ENCODE data around the gene XRN1.

The XRN1 gene

GRCh38 chr3:142272200-142272891, 175.5 kb downstream of the XRN1 start:
- no peaks in the 10 kb centered on the region for H3K79me2 ChIP-seq (ENCODE audit: control insufficient read depth, insufficient read depth, low read length, poor library complexity)
- no CpG with 5 or more reads among the region's 8 CpGs for WGBS (ENCODE audit: extremely low coverage, insufficient coverage, insufficient read length)
- no peak overlapping the region for H3K27ac ChIP-seq (ENCODE audit: low read depth, low read length)
- H3K4me2 ChIP-seq (ENCODE audit: low read length) = no peak overlapping the region
- H3K14ac ChIP-seq (ENCODE audit: low read length) = no peak overlapping the region
- H2BK12ac ChIP-seq (ENCODE audit: low read length) = no peak overlapping the region
- no peak overlapping the region for H4K8ac ChIP-seq (ENCODE audit: low read depth, low read length)
- H3K4ac ChIP-seq (ENCODE audit: low read depth, low read length) = no peak overlapping the region
- H2BK5ac ChIP-seq (ENCODE audit: low read depth, low read length, poor library complexity) = no peak overlapping the region
- H4K12ac ChIP-seq (ENCODE audit: low read depth, low read length) = no peak overlapping the region
- peak in 1 of 2 donors; percentile 23 for DNase-seq
- H3K27me3 ChIP-seq (ENCODE audit: insufficient read depth, low read length) = no peaks in the 10 kb centered on the region
- H3K79me1 ChIP-seq (ENCODE audit: low read length) = no peaks in the 10 kb centered on the region
- H3K9me3 ChIP-seq (ENCODE audit: insufficient read depth, low read depth, low read length) = no peaks in the 10 kb centered on the region
- H2AFZ ChIP-seq (ENCODE audit: insufficient read depth, low read length, poor library complexity) = no peak overlapping the region
- no peaks in the 10 kb centered on the region for H3K4me1 ChIP-seq (ENCODE audit: control insufficient read depth in 1 of 2, insufficient read depth in 2 of 2, low read length in 2 of 2)
- no peak overlapping the region for H2AK5ac ChIP-seq (ENCODE audit: low read length)
- H3K23ac ChIP-seq (ENCODE audit: low read length) = no peak overlapping the region
- H3K18ac ChIP-seq (ENCODE audit: low read length) = no peak overlapping the region
- no peak overlapping the region for H4K91ac ChIP-seq (ENCODE audit: low read depth, low read length)
- no peak overlapping the region for H3K4me3 ChIP-seq (ENCODE audit: low read depth, low read length)
- H2BK120ac ChIP-seq (ENCODE audit: insufficient read depth, low read length, poor library complexity) = no peak overlapping the region
- no peak overlapping the region for H3K9ac ChIP-seq (ENCODE audit: low read length)
- no peaks in the 10 kb centered on the region for H3K36me3 ChIP-seq (ENCODE audit: control insufficient read depth in 1 of 2, insufficient read depth in 2 of 2, low read length in 2 of 2)

GRCh38 chr3:142270407-142270806, 177.4 kb downstream of the XRN1 start:
- Histone ChIP-seq H3K36me3 (ENCODE audit: control insufficient read depth in 1 of 2, insufficient read depth in 2 of 2, low read length in 2 of 2) (no peaks in the 10 kb centered on the region), H3K27me3 (ENCODE audit: insufficient read depth, low read length) (no peaks in the 10 kb centered on the region), H3K79me2 (ENCODE audit: control insufficient read depth, insufficient read depth, low read length, poor library complexity) (no peaks in the 10 kb centered on the region), H3K9me3 (ENCODE audit: insufficient read depth, low read depth, low read length) (no peaks in the 10 kb centered on the region), H3K18ac (ENCODE audit: low read length) (no peak overlapping the region), H3K9ac (ENCODE audit: low read length) (no peak overlapping the region), H3K4me2 (ENCODE audit: low read length) (no peak overlapping the region), H4K12ac (ENCODE audit: low read depth, low read length) (no peak overlapping the region), H3K4me3 (ENCODE audit: low read depth, low read length) (no peak overlapping the region), H3K14ac (ENCODE audit: low read length) (no peak overlapping the region), H3K4me1 (ENCODE audit: control insufficient read depth in 1 of 2, insufficient read depth in 2 of 2, low read length in 2 of 2) (no peaks in the 10 kb centered on the region), H3K4ac (ENCODE audit: low read depth, low read length) (no peak overlapping the region), H2AFZ (ENCODE audit: insufficient read depth, low read length, poor library complexity) (no peak overlapping the region), H2AK5ac (ENCODE audit: low read length) (no peak overlapping the region), H2BK5ac (ENCODE audit: low read depth, low read length, poor library complexity) (no peak overlapping the region), H4K91ac (ENCODE audit: low read depth, low read length) (no peak overlapping the region), H3K27ac (ENCODE audit: low read depth, low read length) (no peak overlapping the region), H3K79me1 (ENCODE audit: low read length) (no peaks in the 10 kb centered on the region), H2BK120ac (ENCODE audit: insufficient read depth, low read length, poor library complexity) (no peak overlapping the region), H3K23ac (ENCODE audit: low read length) (no peak overlapping the region), H4K8ac (ENCODE audit: low read depth, low read length) (no peak overlapping the region), H2BK12ac (ENCODE audit: low read length) (no peak overlapping the region)
- DNase-seq = no peak
- WGBS (ENCODE audit: extremely low coverage, insufficient coverage, insufficient read length) = no CpG with 5 or more reads among the region's 3 CpGs

GRCh38 chr3:142269767-142270166, 178.1 kb downstream of the XRN1 start:
- no CpG with 5 or more reads among the region's 1 CpG for WGBS (ENCODE audit: extremely low coverage, insufficient coverage, insufficient read length)
- H3K4me3 ChIP-seq (ENCODE audit: low read depth, low read length) = no peak overlapping the region
- H3K36me3 ChIP-seq (ENCODE audit: control insufficient read depth in 1 of 2, insufficient read depth in 2 of 2, low read length in 2 of 2) = no peaks in the 10 kb centered on the region
- no peak for DNase-seq
- H4K12ac ChIP-seq (ENCODE audit: low read depth, low read length) = no peak overlapping the region
- no peaks in the 10 kb centered on the region for H3K9me3 ChIP-seq (ENCODE audit: insufficient read depth, low read depth, low read length)
- H3K27me3 ChIP-seq (ENCODE audit: insufficient read depth, low read length) = no peaks in the 10 kb centered on the region
- H3K79me2 ChIP-seq (ENCODE audit: control insufficient read depth, insufficient read depth, low read length, poor library complexity) = no peaks in the 10 kb centered on the region
- no peak overlapping the region for H3K4ac ChIP-seq (ENCODE audit: low read depth, low read length)
- no peak overlapping the region for H2AK5ac ChIP-seq (ENCODE audit: low read length)
- no peaks in the 10 kb centered on the region for H3K4me1 ChIP-seq (ENCODE audit: control insufficient read depth in 1 of 2, insufficient read depth in 2 of 2, low read length in 2 of 2)
- H2BK12ac ChIP-seq (ENCODE audit: low read length) = no peak overlapping the region
- no peak overlapping the region for H4K91ac ChIP-seq (ENCODE audit: low read depth, low read length)
- H3K79me1 ChIP-seq (ENCODE audit: low read length) = no peaks in the 10 kb centered on the region
- H3K23ac ChIP-seq (ENCODE audit: low read length) = no peak overlapping the region
- no peak overlapping the region for H3K9ac ChIP-seq (ENCODE audit: low read length)
- H2AFZ ChIP-seq (ENCODE audit: insufficient read depth, low read length, poor library complexity) = no peak overlapping the region
- no peak overlapping the region for H2BK5ac ChIP-seq (ENCODE audit: low read depth, low read length, poor library complexity)
- no peak overlapping the region for H4K8ac ChIP-seq (ENCODE audit: low read depth, low read length)
- no peak overlapping the region for H2BK120ac ChIP-seq (ENCODE audit: insufficient read depth, low read length, poor library complexity)
- H3K14ac ChIP-seq (ENCODE audit: low read length) = no peak overlapping the region
- no peak overlapping the region for H3K18ac ChIP-seq (ENCODE audit: low read length)
- no peak overlapping the region for H3K27ac ChIP-seq (ENCODE audit: low read depth, low read length)
- H3K4me2 ChIP-seq (ENCODE audit: low read length) = no peak overlapping the region

GRCh38 chr3:142268426-142268825, 179.4 kb downstream of the XRN1 start:
- H3K4me3 ChIP-seq (ENCODE audit: low read depth, low read length) = no peak overlapping the region
- H4K12ac ChIP-seq (ENCODE audit: low read depth, low read length) = no peak overlapping the region
- no CpG with 5 or more reads among the region's 4 CpGs for WGBS (ENCODE audit: extremely low coverage, insufficient coverage, insufficient read length)
- no peak overlapping the region for H3K23ac ChIP-seq (ENCODE audit: low read length)
- H2AK5ac ChIP-seq (ENCODE audit: low read length) = no peak overlapping the region
- no peak overlapping the region for H3K4ac ChIP-seq (ENCODE audit: low read depth, low read length)
- no peaks in the 10 kb centered on the region for H3K36me3 ChIP-seq (ENCODE audit: control insufficient read depth in 1 of 2, insufficient read depth in 2 of 2, low read length in 2 of 2)
- no peak overlapping the region for H2BK5ac ChIP-seq (ENCODE audit: low read depth, low read length, poor library complexity)
- no peak overlapping the region for H3K27ac ChIP-seq (ENCODE audit: low read depth, low read length)
- H3K9me3 ChIP-seq (ENCODE audit: insufficient read depth, low read depth, low read length) = no peaks in the 10 kb centered on the region
- no peak overlapping the region for H3K9ac ChIP-seq (ENCODE audit: low read length)
- H2BK12ac ChIP-seq (ENCODE audit: low read length) = no peak overlapping the region
- H3K18ac ChIP-seq (ENCODE audit: low read length) = no peak overlapping the region
- H3K79me2 ChIP-seq (ENCODE audit: control insufficient read depth, insufficient read depth, low read length, poor library complexity) = no peaks in the 10 kb centered on the region
- no peak overlapping the region for H3K14ac ChIP-seq (ENCODE audit: low read length)
- no peak overlapping the region for H2BK120ac ChIP-seq (ENCODE audit: insufficient read depth, low read length, poor library complexity)
- H3K27me3 ChIP-seq (ENCODE audit: insufficient read depth, low read length) = no peaks in the 10 kb centered on the region
- H4K91ac ChIP-seq (ENCODE audit: low read depth, low read length) = no peak overlapping the region
- H3K79me1 ChIP-seq (ENCODE audit: low read length) = no peaks in the 10 kb centered on the region
- H4K8ac ChIP-seq (ENCODE audit: low read depth, low read length) = no peak overlapping the region
- DNase-seq = no peak
- no peaks in the 10 kb centered on the region for H3K4me1 ChIP-seq (ENCODE audit: control insufficient read depth in 1 of 2, insufficient read depth in 2 of 2, low read length in 2 of 2)
- no peak overlapping the region for H2AFZ ChIP-seq (ENCODE audit: insufficient read depth, low read length, poor library complexity)
- H3K4me2 ChIP-seq (ENCODE audit: low read length) = no peak overlapping the region
